ENCODE data around the gene HBA1. TPM values are rescaled to one million over a fixed set of nuclear protein-coding genes. Genes with fewer than 3 reads are reported as not detected.

Gene HBA1
- total RNA-seq, 1 donor from 2014 or later: not detected

Other genes with a start within 250 kb of the HBA1 start
- 7.3 to 11.3 TPM (median 7.5 TPM) in 3 replicates for gene POLR3K, start 123.1 kb upstream of the HBA1 start, total RNA-seq
- 27.7 to 40.5 TPM (median 28.0 TPM) in 3 replicates for gene SNRNP25, start 122.9 kb upstream of the HBA1 start, total RNA-seq
- 52.4 to 55.5 TPM (median 52.7 TPM) in 3 replicates for gene RHBDF1, start 104.0 kb upstream of the HBA1 start, total RNA-seq
- gene MPG, start 98.5 kb upstream of the HBA1 start, total RNA-seq: 52.6 to 65.4 TPM (median 61.1 TPM) in 3 replicates
- 32.0 to 39.6 TPM (median 35.4 TPM) in 3 replicates for gene NPRL3, start 38.0 kb upstream of the HBA1 start, total RNA-seq
- not detected in 3 replicates for gene HBZ, start 24.0 kb upstream of the HBA1 start, total RNA-seq
- not detected in 3 replicates for gene HBM, start 10.7 kb upstream of the HBA1 start, total RNA-seq
- gene HBA2, start 3.8 kb upstream of the HBA1 start, total RNA-seq: not detected in 3 replicates
- gene HBQ1, start 3.8 kb downstream of the HBA1 start, total RNA-seq: 0.74 TPM in 1 of 3 replicates, not detected in the others
- 64.6 to 79.4 TPM (median 64.9 TPM) in 3 replicates for gene LUC7L, start 52.8 kb downstream of the HBA1 start, total RNA-seq
- 122 to 146 TPM (median 125 TPM) in 3 replicates for gene FAM234A, start 58.1 kb downstream of the HBA1 start, total RNA-seq
- 20.3 to 23.2 TPM (median 21.0 TPM) in 3 replicates for gene RGS11, start 99.3 kb downstream of the HBA1 start, total RNA-seq
- gene ARHGDIG, start 103.9 kb downstream of the HBA1 start, total RNA-seq: 0.82 to 4.0 TPM (median 3.7 TPM) in 3 replicates
- gene PDIA2, start 106.5 kb downstream of the HBA1 start, total RNA-seq: 0.89 to 1.6 TPM (median 1.5 TPM) in 3 replicates
- 19.8 to 27.2 TPM (median 26.9 TPM) in 3 replicates for gene AXIN1, start 176.0 kb downstream of the HBA1 start, total RNA-seq
- gene MRPL28, start 193.9 kb downstream of the HBA1 start, total RNA-seq: 53.4 to 57.7 TPM (median 54.7 TPM) in 3 replicates
- 49.5 to 61.2 TPM (median 59.7 TPM) in 3 replicates for gene PGAP6, start 205.3 kb downstream of the HBA1 start, total RNA-seq
- 176 to 246 TPM (median 231 TPM) in 3 replicates for gene NME4, start 220.5 kb downstream of the HBA1 start, total RNA-seq
- gene DECR2, start 225.2 kb downstream of the HBA1 start, total RNA-seq: 21.8 to 25.1 TPM (median 22.2 TPM) in 3 replicates
- gene RAB11FIP3, start 249.0 kb downstream of the HBA1 start, total RNA-seq: 41.9 to 52.4 TPM (median 45.1 TPM) in 3 replicates

Measured in chondrocyte (in vitro differentiated cells).